Right renal cortex interstitium (tissue), 3 donors: Measurements from ENCODE around the gene AMBN. TPM values are rescaled to one million over a fixed set of nuclear protein-coding genes. Genes with fewer than 3 reads are reported as not detected.

Experiments used
- DNase-seq, 3 donors: peaks; one replicate each; pipeline ENCODE4 v3.0.0-alpha.2; 2013; ENCODE audit warnings: low read depth in 3 of 3, low spot score in 2 of 3
- polyA plus RNA-seq, 3 donors: library from polyadenylated mRNA; unstranded; fragments of 120-200 nt; gene quantifications; one replicate each; pipeline ENCODE4 v1.2.1, GENCODE V29; 2013; ENCODE audit not compliant: insufficient read length in 3 of 3

Gene AMBN, protein sequence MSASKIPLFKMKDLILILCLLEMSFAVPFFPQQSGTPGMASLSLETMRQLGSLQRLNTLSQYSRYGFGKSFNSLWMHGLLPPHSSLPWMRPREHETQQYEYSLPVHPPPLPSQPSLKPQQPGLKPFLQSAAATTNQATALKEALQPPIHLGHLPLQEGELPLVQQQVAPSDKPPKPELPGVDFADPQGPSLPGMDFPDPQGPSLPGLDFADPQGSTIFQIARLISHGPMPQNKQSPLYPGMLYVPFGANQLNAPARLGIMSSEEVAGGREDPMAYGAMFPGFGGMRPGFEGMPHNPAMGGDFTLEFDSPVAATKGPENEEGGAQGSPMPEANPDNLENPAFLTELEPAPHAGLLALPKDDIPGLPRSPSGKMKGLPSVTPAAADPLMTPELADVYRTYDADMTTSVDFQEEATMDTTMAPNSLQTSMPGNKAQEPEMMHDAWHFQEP
- polyA plus RNA-seq, result 1 to 10 TPM; 1.2 to 1.7 (median 1.3) TPM

DNA sequence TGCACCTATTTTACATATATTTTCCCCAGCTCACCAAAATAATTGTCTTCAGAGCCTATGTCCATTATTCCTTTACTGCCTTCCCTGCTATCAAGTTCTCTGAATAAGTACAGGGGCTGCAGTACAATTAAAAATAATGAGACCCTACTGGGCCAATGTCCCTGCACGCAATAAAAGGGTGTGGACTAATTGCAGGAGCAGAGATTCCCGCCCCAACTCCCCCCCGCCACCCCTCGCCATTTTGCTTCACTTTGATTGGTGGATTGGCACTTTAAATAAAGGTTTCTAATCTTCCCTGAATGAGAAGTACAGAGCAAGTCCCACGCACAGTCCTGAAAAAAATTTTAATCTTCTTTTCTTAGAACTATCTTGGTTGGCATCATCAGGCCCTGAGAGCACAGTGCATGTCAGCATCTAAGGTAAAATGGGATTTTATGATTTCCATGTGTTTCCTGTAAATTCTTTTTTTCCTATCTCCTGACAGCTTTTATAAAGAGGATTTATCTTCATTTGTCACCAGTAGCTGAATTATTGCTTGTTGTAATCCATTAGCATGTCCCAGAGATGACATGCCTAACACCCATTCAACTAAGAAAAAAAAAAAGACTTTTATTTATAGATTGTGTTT lies at the start of gene AMBN:
Gene AMBN, plus strand, starts transcription at position 302 of the 628 bp plus-strand sequence. Its CDS starts 103 bp downstream, at position 405.
- no peak for DNase-seq

DNA sequence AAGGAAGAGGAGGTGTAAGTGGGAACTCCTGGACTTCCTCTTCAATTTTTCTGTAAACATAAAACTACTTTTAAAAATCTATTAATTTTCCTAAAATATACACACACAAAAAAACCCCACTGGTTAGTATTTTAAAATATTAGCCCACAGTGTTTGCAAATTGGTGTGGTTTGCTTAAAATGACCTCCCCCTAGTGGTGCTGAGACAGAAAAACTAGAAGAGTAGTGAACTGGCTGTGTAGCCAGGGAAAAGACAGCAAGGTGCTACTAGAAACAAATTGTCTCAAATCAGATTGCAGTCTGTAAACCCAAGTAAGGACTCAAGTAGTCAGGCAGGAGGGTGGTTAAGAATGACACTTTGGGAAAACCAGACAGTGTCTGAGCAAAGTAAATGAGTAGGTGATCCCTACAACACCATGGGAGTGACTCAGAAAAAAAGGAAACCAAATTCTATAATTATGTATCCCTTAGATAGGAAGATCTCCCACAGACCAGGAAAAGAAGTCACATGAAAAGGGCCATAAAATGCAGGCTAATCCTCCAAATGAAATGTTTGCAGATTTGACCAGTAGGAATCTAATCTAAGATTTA lies 47.7 kb upstream of the AMBN start:
- no peak for DNase-seq

DNA sequence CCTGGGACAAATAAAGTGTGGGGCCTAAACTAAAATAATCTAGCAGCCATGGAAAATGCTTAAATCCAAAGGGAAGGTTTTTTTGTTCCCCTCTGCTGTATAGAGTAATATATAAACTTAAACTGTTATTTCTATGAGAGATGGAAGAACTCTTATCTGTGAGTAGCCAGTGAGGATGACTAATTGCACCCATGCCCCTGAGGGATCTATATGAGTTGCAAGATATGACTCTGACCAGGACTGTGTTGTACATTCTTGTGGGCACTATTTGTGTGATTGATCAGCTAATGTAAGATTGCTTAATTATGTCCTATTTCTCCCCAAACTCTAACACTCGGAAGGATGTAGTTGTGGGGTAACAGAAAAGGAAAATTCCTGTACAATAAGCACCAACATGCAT lies 35.2 kb upstream of the AMBN start:
- DNase-seq, result no peak

DNA sequence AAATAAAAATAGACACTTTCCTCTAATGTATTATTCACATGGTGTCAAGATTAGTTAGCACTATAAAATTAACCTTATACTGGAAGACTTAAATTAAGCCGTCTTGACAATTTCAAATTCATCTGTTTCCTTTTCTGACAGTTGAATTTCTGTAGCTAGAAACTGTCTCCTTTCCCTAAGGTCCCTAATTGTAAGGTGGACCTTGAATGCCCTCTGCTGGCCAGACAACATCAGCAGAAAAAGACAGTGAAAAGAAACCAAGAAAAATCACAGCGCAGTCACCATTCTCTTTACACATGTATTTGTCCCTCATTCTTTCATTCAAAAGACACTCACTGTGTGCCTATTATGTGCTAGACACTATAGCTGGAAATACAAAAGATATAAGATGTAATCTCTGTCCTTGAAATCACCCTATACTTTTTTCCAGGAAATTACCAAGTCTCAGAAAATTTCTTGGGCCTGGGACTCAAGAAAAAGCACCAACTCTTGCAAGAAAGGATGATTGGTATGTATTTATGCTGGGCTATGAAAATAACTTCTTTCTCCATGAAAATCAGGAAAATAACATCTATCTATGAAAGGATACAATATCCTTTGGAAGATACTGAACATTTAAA lies 32.7 kb upstream of the AMBN start:
- peak in 2 of 3 donors; percentile 47 for DNase-seq

DNA sequence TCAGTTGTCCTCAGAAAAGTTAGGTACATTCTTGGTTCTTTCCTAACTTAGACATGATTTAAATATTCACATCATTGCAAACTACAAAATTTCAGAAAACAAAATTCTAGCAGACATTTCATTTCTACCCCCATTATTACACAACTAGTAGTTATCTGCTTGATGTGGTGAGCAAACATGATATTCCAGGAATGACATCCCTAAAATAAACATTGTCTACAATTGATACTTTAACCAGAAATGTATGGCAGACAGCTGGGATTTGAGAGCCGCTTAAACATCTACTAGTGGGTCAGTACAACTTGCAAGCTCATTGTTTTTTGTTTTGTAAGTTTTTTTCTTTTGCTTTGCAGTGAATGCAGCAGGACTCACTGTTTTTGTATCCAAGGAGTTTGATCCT lies 32.1 kb upstream of the AMBN start:
- no peak for DNase-seq

DNA sequence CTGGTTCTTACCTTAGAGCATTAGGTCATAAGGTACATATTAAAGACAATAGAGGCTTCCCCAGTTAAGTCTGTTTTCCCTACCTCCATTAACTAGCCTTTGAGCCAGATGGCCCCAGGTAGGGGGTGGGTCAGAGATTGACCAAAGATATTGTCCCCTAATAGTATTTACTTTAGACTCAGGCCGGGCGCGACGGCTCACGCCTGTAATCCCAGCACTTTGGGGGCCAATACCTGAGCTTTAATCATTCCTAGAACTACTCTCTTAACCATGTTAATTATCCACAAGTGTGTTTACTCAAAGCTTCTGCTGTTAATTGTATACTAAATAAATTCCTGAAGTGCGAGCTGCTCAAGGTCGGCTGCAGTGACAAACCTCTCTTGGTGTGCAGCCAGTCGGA lies 28.0 kb upstream of the AMBN start:
- no peak for DNase-seq

DNA sequence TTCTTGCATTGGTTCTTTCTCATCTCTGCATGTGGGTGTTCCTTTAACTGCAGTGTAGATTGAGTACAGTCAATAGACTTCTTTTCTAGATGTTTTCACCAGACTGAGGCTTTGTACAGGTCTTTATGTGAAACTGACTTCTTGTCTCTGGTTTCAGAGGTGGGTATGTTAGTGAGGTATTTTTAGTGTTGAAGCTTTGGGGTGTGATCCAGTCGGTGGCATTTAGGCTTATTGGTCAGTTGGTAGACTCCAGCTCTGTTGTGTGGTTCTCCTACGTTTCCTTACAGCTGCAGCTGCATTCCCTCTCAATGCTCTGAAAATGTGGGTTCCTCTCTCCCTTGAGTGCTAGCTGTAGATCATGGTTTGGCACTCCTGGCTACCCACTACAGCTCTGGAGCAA lies 21.3 kb upstream of the AMBN start:
- DNase-seq, result no peak

DNA sequence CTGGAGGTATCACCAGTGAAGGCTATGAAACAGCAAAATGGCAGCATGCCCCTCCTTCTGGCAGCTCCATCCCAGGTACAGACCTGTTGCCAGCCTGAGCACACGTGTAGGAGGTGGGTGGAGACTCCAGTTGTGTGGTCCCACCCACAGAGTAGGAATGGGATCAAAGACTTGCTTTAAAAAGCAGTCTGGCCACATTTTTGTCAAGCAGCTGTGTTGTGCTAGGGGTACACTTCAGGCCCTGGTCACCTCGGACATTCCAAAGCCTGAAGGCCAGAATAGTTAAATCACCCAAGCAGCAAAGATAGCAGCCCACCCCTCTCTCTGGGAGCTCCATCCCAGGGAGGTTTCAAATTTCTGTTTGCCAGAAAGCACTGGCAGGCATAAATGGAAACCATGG lies 20.3 kb upstream of the AMBN start:
- DNase-seq, result peak in 1 of 3 donors; percentile 18

DNA sequence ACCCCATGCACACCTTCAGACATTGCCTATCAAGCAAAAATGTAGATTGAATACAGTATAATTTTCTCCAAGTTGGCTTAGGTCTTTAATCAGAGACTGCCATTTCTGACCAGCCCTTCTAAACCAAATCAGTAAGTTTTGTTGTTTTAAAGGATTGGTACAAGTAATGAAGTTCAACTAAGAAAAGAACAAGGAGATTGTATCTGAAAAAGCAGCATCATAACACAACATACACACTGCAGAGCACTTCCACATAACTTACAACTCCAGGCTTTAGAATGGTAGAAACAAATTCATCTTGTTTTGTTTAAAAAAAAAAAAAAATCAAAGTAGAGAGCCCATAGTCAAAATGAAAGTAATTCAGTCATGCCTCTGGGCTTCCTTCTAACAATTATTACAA lies 16.1 kb upstream of the AMBN start:
- no peak for DNase-seq

DNA sequence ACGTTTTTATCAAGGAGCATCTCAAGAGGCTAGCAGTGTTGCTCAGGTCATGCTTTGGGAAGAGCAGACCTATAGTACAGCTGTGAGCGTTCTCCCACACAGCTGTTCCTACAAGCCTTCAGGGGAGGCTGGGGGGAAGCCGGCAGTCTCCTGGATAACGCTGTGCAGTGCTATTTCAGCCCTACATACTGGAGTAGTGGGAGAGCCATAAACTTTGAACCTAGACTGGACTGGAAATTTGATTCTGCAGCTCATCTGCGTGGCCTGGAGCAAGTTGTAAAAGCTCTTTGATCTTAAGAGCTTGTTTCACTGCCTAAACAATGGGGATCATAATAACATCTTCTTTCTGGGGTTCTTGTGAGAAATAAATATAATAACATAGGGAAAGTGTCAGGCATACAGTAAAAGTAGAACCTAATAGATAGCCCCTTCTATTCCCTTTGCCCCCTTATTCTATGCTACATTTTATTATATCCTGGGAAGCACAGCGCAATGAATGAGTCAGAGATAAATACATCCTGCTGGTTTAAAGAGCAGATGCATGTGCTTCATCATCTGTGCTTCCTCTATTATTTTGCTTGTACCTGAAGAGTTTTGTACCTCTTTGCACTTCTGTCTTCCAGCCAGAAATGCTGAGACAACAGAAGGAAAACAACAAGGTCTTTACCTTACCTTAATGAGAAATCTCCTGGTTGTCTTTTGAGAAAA lies 14.7 kb upstream of the AMBN start:
- no peak for DNase-seq

DNA sequence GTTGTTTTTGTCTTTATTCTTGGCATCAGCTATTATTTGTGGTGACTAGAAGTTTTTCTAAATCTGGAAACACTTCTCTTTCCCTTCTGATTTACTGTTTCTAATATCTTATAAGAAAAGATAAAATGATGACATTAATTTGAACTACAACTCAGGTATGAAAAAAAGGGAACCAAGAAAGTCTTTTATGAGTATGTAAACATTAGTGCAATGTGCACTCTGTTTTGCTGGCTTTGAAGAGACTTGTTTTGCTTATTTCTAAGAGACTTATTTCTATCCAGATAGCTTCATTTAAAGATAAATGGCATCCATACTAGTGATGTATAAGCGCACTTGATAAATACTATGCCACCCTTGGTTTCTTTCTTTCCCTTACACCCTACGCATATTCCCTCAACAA lies 10.1 kb upstream of the AMBN start:
- no peak for DNase-seq

DNA sequence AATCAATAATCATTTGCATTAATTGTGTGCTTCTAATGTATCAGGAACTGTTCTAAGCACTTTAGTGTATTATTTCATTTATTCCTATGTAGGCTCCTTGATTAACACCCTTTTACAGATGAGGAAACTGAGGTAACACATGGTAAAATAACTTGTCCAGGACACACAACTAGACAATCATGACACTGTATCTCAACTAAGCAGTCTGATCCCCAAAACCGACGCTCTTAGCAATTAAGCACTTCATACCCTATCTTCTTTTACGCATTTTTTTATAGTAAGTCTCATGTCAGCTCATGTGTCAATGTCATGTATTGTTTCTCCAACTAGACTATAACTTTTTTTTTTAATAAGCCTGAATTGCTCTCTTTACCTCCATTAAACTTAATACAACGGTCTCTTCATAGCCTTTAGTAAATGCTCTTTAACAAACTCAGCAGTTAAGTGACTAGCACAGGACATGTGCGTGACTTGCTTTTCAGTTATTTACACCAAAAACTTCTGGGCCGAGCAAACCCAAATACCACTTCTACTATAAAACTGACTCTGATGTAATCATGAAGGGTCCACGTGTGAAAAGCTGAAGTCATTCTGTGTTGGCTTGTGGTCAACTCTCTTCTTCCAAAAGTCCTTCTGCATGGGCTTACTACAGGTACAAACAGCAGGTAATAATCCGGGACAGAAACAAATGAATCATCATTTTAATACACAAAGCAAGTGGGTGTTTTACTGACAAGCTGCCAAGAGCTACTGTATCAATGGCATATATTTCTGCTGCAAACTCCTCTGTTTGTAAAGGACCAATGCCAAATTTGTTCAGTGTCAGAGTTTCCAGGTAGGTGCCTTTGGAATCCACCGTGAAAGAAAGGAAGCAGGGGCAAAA lies 7.9 kb upstream of the AMBN start:
- no peak for DNase-seq

DNA sequence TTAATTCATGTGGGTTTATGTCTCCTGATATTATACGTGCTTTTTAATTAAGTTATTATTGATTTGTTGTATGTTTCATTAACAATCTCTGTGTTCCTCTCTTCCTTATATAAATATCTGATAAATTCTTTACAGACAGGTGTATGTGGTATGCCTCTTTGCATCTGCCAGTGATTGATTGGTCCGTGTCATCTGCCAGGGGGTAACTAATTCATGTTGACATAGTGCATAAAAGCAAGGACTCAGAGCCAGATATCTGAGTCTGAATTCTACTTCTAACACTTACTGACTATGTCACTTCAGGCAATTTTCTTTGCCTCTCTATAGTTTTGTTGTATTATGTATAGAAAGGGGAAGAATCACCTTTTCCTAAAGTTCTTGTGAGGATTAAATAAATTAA lies 5.2 kb upstream of the AMBN start:
- no peak for DNase-seq

DNA sequence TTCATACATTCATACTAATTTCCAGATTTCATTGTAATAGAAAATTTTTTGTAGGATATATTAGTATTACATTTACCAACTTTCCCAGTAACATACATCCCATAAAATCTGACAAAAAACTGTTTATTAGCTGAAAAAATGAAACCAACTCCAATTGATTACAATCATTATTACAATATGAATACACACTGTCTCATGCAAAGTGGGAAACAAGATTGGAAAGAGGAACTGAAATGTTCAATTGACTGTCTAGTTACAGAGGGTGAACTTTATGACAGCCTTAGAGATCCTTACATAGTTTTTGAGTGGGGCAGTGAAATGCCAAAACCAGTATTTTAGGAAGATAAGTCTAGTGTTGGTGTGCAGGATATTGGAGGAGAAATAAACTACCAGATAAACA lies 2.3 kb upstream of the AMBN start:
- no peak for DNase-seq

DNA sequence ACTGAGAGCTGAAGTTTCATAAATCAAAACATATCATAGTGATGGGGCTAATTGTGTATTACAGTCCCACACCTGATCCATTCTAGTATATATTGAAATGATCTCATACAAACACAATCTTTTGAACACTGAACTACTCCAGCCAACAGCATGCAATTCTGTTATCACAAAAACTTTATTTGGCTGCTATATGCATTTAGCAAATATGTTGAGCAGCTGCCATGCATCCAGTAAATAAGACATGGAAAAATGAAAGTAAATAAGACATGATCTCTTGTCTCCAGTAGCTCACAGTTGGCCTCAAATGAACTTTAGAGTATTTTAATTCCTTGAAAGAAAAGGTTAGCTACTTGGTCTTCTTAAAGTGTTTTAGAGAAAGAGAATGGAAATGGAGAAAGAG lies 2.1 kb downstream of the AMBN start:
- no peak for DNase-seq

DNA sequence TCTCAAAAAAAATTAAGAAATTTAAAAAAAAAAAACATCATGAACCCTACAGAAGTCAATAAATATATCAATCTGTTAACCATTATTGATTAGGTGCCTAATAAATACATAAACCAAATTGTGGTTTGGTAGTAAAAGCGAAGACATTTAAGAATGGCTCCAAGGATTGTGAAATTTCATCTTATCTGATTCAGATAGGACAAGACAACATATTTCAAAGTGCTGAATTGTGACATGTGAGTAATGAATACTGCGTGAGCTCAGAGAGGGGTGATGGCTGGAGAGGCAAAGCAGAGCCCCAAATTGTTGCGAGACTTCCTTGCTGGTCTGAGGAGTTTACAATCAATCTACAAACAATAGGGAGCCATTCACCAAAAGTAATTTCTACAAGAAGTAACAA lies 8.2 kb downstream of the AMBN start:
- DNase-seq, result no peak

DNA sequence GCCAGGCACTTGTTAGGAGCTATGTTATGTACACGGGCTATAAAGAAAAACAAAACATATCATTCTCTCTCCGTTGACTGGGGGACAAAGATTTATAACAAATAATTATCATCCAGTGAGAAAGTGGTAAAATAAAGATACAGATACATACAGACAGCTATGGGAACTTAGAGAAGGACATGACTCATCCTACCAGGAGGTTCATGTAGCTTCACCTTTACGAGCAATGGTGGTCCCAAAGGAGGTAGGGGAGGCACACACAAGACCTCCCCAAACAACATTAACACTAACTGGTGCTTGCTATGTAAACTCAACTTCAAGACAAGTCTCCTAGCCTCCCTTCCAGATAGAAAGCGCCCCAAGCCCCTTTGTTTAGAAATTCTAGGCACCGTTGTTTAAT lies 8.9 kb downstream of the AMBN start:
- no peak for DNase-seq

DNA sequence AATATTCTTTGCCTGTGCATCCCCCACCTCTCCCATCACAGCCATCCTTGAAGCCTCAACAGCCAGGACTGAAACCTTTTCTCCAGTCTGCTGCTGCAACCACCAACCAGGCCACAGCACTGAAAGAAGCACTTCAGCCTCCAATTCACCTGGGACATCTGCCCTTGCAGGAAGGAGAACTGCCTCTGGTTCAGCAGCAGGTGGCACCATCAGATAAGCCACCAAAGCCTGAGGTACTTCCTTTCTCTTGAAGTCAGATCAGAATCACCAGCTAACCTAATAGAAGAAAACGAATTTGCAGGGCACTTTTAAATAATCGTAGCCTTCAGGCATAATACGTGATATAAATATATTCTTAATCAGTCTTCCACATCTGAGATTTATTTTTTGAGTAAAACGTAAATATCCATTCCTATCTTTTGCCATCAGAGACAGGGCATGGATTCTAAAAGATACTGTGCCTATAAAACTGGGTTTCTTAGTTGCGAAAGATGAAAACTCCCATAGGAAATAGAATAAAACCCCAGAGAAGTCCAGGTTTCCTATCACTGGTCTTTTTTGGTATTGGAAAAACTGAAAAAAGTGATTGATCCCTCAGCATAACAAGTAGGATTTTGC lies 9.5 kb downstream of the AMBN start:
- no peak for DNase-seq

DNA sequence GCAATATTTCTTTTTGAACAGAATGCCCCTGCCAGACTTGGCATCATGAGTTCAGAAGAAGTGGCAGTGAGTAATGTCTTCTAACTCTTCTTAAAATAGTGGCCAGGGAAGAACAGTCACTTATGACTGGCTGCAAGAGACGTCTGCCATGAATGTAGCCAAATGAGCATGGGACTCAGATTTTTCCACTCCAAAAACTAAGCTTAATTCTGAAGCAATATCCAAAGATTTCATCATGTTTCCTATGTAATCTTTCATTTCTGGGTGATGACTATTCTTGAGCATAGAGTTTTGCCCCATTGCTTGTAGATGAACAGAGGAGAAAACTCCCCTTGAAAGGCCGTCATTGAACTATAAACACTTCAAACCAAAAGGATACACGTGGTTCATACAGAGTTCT lies 11.8 kb downstream of the AMBN start:
- DNase-seq, result no peak
